WTC11 (cell line): Measurements from ENCODE around the gene COPS9. TPM values are rescaled to one million over a fixed set of nuclear protein-coding genes. Genes with fewer than 3 reads are reported as not detected.

Source experiments
- ATAC-seq: fragments of 200-7000 bp; cut with Tn5 transposase; 2 replicates; pipeline ENCODE4 v1.10.0; 2021; ENCODE audit warnings: mild to moderate bottlenecking, moderate library complexity
- CTCF ChIA-PET: fragments of 300-600 bp; sonication (Branson Sonifier 250); formaldehyde crosslinking; loops from one replicate; lab custom pipeline; 2021; ENCODE audit warnings: antibody characterized with exemption; lab: Charles Lee
- POLR2A ChIA-PET: fragments of 350-600 bp; sonication (Branson Sonifier 250); formaldehyde crosslinking; loops from one replicate; lab custom pipeline; 2021; ENCODE audit warnings: antibody characterized with exemption; lab: Charles Lee
- DNase-seq: peaks from one replicate; pipeline ENCODE4 v3.0.0; 2021; ENCODE audit warnings: low spot score
- H3K27ac Mint-ChIP-seq: 2 replicates; pipeline ENCODE4 v1.8.0; 2021; ENCODE audit warnings: mixed read lengths
- H3K27me3 Mint-ChIP-seq: 2 replicates; pipeline ENCODE4 v1.8.0; 2021; ENCODE audit warnings: low read depth, mild to moderate bottlenecking, moderate library complexity, mixed read lengths
- H3K36me3 Mint-ChIP-seq: 2 replicates; pipeline ENCODE4 v1.8.0; 2021; ENCODE audit warnings: mixed read lengths
- H3K4me1 Mint-ChIP-seq: 2 replicates; pipeline ENCODE4 v1.8.0; 2022; ENCODE audit warnings: mixed read lengths
- H3K4me3 Mint-ChIP-seq: 2 replicates; pipeline ENCODE4 v1.8.0; 2021; ENCODE audit warnings: mild to moderate bottlenecking, moderate library complexity, mixed read lengths
- H3K9me3 Mint-ChIP-seq: 2 replicates; pipeline ENCODE4 v1.8.0; 2021; ENCODE audit warnings: mixed read lengths
- ELF4 ChIP-seq: sonication (generic); formaldehyde crosslinking; IDR thresholded peaks from 2 replicates; pipeline ENCODE4 v1.8.1; 2022; ENCODE audit warnings: low read depth, mild to moderate bottlenecking, moderate library complexity, missing genetic modification reagents
- EMX1 ChIP-seq: fragments of 250-450 bp; sonication (Bioruptor Pico); IDR thresholded peaks from 2 replicates; pipeline ENCODE4 v1.8.0; 2021; ENCODE audit warnings: mild to moderate bottlenecking
- FOXP1 ChIP-seq: sonication (generic); formaldehyde crosslinking; IDR thresholded peaks from 2 replicates; pipeline ENCODE4 v1.8.0; 2022; ENCODE audit warnings: missing genetic modification reagents, mild to moderate bottlenecking, moderate library complexity, borderline replicate concordance
- HMGA2 ChIP-seq: fragments of 250-450 bp; sonication (Bioruptor Pico); IDR thresholded peaks from 2 replicates; pipeline ENCODE4 v1.4.0; 2021; ENCODE audit warnings: mild to moderate bottlenecking, moderate library complexity
- JAZF1 ChIP-seq: fragments of 250-450 bp; sonication (Bioruptor Pico); IDR thresholded peaks from 2 replicates; pipeline ENCODE4 v1.9.0; 2021; ENCODE audit warnings: moderate library complexity, mild to moderate bottlenecking, inconsistent platforms
- NFYB ChIP-seq: sonication (generic); formaldehyde crosslinking; conservative IDR thresholded peaks from 2 replicates; pipeline ENCODE4 v1.8.0; 2022; ENCODE audit warnings: low read depth, missing genetic modification reagents
- OVOL2 ChIP-seq: fragments of 250-450 bp; sonication (Bioruptor Pico); IDR thresholded peaks from 2 replicates; pipeline ENCODE4 v1.9.0; 2021; ENCODE audit warnings: mild to moderate bottlenecking, borderline replicate concordance
- SMAD4 ChIP-seq: sonication (generic); formaldehyde crosslinking; IDR thresholded peaks from 2 replicates; pipeline ENCODE4 v1.8.0; 2022; ENCODE audit warnings: mild to moderate bottlenecking, missing genetic modification reagents
- SOX15 ChIP-seq: fragments of 250-450 bp; sonication (Bioruptor Pico); IDR thresholded peaks from 2 replicates; pipeline ENCODE4 v1.9.0; 2021; ENCODE audit warnings: mild to moderate bottlenecking
- TCF7 ChIP-seq: sonication (generic); formaldehyde crosslinking; IDR thresholded peaks from 2 replicates; pipeline ENCODE4 v1.8.0; 2022; ENCODE audit warnings: mild to moderate bottlenecking, low read depth, missing genetic modification reagents, moderate library complexity
- USF2 ChIP-seq: sonication (generic); formaldehyde crosslinking; IDR thresholded peaks from 2 replicates; pipeline ENCODE4 v1.8.1; 2023; ENCODE audit warnings: mild to moderate bottlenecking, missing genetic modification reagents, moderate library complexity
- ZBTB43 ChIP-seq: sonication (generic); formaldehyde crosslinking; IDR thresholded peaks from 2 replicates; pipeline ENCODE4 v1.8.1; 2023; ENCODE audit warnings: mild to moderate bottlenecking, missing genetic modification reagents
- ZNF263 ChIP-seq: sonication (generic); formaldehyde crosslinking; IDR thresholded peaks from 2 replicates; pipeline ENCODE4 v1.8.1; 2022; ENCODE audit warnings: low read depth, mild to moderate bottlenecking, moderate library complexity, missing genetic modification reagents
- ZNF281 ChIP-seq: sonication (generic); formaldehyde crosslinking; IDR thresholded peaks from 2 replicates; pipeline ENCODE4 v1.8.0; 2023; ENCODE audit warnings: mild to moderate bottlenecking, missing genetic modification reagents
- total RNA-seq: library from RNA; stranded (reverse); gene quantifications from 3 replicates; pipeline ENCODE4 v1.2.3, GENCODE V29; 2021
- TF ChIP-seq, protein P1 (sequence below): sonication (generic); formaldehyde crosslinking; IDR thresholded peaks from 2 replicates; pipeline ENCODE4 v1.8.1; 2022; ENCODE audit warnings: low read depth, missing genetic modification reagents, borderline replicate concordance
- TF ChIP-seq, protein P2 (sequence below): sonication (generic); formaldehyde crosslinking; IDR thresholded peaks from 2 replicates; pipeline ENCODE4 v1.8.1; 2023; ENCODE audit warnings: mild to moderate bottlenecking, missing genetic modification reagents
- TF ChIP-seq, protein P3 (sequence below): sonication (generic); formaldehyde crosslinking; IDR thresholded peaks from 2 replicates; pipeline ENCODE4 v1.8.0; 2023; ENCODE audit warnings: missing genetic modification reagents
- TF ChIP-seq, protein P4 (sequence below): sonication (generic); formaldehyde crosslinking; IDR thresholded peaks from 2 replicates; pipeline ENCODE4 v1.8.1; 2022; ENCODE audit warnings: mild to moderate bottlenecking, moderate library complexity, missing genetic modification reagents
- TF ChIP-seq, protein P5 (sequence below): sonication (generic); formaldehyde crosslinking; IDR thresholded peaks from 2 replicates; pipeline ENCODE4 v1.8.1; 2023; ENCODE audit warnings: mild to moderate bottlenecking, moderate library complexity, missing genetic modification reagents

Gene COPS9
- total RNA-seq, 1 experiment from 2014 or later = 142 TPM

DNA sequence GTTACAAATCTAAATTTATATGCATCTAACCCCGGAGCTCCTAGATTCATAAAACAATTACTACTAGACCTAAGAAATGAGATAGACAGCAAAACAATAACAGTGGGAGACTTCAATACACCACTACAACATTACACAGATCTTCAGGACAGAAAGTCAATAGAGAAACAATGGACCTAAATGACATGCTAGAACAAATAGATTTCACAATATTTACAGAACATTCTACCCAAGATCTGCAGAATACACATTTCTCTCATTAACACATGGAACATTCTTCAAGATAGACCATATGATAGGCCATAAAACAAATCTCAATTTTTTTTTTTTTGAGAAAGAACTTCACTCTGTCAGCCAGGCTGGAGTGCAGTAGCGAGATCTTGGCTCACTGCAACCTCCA lies 37.8 kb downstream of the COPS9 start:
- H3K27ac Mint-ChIP-seq = no peak overlapping the region
- DNase-seq (no peak), ATAC-seq (no peak)
- H3K27me3 Mint-ChIP-seq = peaks cover 46% of the 10 kb centered on the region
- H3K4me3 Mint-ChIP-seq = no peak overlapping the region
- no peaks in the 10 kb centered on the region for H3K36me3 Mint-ChIP-seq
- ChIA-PET CTCF (no interaction called here), POLR2A (no interaction called here)
- peaks cover 8% of the 10 kb centered on the region; the same call in 1 of the 2 replicates for H3K9me3 Mint-ChIP-seq
- no peak for TF ChIP-seq ELF4 (CRISPR knock-in tag)
- no peak for TF ChIP-seq SMAD4 (CRISPR knock-in tag)
- no peak for TF ChIP-seq TCF7 (CRISPR knock-in tag)
- no peak for TF ChIP-seq ZNF281
- no peak for TF ChIP-seq USF2
- TF ChIP-seq EMX1 (CRISPR knock-in tag) = no peak
- no peak for TF ChIP-seq ZNF263 (CRISPR knock-in tag)
- TF ChIP-seq SOX15 (CRISPR knock-in tag) = no peak
- TF ChIP-seq ZBTB43 (CRISPR knock-in tag) = no peak
- peaks cover 7% of the 10 kb centered on the region for H3K4me1 Mint-ChIP-seq

DNA sequence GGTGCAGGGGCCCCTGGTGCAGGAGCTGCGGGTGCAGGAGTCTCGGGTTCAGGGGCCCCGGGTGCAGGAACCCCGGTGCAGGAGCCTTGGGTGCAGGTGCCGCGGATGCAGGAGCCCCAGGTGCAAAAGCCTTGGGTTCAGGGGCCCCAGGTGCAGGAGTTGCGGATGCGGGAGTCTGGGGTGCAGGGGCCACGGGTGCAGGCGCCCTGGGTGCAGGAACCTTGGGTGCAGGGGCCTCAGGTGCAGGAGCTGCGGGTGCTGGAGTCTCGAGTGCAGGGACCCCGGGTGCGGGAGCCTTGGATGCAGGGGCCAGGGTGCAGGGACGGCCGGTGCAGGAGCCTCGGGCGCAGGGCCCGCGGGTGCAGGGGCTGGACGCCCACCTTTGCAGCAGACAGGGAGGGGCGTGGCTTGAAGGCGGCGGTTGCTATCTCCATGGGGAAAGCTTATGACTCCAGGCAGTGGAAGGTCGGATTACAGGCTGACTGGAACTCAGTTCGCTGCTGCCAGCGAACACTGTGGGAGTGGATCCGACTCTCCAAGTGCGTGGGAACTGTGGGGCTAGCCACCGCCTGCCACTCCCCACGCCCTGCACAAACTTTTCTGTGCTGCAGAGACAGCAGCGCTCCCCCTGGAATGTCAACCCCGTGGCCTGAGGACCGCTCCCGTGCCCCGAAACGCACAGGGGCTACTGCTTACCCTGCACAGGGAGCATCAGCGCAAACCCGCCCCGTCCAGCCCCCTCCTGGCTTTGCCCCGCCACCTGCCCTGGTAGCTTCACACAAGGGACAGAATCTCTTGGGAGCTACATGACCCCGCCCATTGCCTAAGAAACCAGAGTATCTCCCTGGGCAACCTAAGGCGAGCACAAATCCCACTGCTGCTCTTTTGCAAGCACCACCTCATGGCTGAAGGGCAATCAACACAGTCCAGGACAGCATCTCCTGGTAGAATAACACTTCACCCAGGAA lies 40.3 kb downstream of the COPS9 start:
- Mint-ChIP-seq H3K27me3 (peaks cover 46% of the 10 kb centered on the region), H3K4me1 (peaks cover 11% of the 10 kb centered on the region)
- TF ChIP-seq, protein P1, sequence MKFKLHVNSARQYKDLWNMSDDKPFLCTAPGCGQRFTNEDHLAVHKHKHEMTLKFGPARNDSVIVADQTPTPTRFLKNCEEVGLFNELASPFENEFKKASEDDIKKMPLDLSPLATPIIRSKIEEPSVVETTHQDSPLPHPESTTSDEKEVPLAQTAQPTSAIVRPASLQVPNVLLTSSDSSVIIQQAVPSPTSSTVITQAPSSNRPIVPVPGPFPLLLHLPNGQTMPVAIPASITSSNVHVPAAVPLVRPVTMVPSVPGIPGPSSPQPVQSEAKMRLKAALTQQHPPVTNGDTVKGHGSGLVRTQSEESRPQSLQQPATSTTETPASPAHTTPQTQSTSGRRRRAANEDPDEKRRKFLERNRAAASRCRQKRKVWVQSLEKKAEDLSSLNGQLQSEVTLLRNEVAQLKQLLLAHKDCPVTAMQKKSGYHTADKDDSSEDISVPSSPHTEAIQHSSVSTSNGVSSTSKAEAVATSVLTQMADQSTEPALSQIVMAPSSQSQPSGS (CRISPR knock-in tag) = no peak
- TF ChIP-seq, protein P2, sequence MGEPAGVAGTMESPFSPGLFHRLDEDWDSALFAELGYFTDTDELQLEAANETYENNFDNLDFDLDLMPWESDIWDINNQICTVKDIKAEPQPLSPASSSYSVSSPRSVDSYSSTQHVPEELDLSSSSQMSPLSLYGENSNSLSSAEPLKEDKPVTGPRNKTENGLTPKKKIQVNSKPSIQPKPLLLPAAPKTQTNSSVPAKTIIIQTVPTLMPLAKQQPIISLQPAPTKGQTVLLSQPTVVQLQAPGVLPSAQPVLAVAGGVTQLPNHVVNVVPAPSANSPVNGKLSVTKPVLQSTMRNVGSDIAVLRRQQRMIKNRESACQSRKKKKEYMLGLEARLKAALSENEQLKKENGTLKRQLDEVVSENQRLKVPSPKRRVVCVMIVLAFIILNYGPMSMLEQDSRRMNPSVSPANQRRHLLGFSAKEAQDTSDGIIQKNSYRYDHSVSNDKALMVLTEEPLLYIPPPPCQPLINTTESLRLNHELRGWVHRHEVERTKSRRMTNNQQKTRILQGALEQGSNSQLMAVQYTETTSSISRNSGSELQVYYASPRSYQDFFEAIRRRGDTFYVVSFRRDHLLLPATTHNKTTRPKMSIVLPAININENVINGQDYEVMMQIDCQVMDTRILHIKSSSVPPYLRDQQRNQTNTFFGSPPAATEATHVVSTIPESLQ (CRISPR knock-in tag) = no peak
- TF ChIP-seq OVOL2 (CRISPR knock-in tag) = no peak
- no peak for TF ChIP-seq HMGA2 (CRISPR knock-in tag)
- TF ChIP-seq, protein P3, sequence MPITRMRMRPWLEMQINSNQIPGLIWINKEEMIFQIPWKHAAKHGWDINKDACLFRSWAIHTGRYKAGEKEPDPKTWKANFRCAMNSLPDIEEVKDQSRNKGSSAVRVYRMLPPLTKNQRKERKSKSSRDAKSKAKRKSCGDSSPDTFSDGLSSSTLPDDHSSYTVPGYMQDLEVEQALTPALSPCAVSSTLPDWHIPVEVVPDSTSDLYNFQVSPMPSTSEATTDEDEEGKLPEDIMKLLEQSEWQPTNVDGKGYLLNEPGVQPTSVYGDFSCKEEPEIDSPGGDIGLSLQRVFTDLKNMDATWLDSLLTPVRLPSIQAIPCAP (CRISPR knock-in tag) = no peak
- no peak for TF ChIP-seq SMAD4 (CRISPR knock-in tag)
- TF ChIP-seq FOXP1 (CRISPR knock-in tag) = no peak
- no peak for TF ChIP-seq JAZF1 (CRISPR knock-in tag)
- TF ChIP-seq, protein P4, sequence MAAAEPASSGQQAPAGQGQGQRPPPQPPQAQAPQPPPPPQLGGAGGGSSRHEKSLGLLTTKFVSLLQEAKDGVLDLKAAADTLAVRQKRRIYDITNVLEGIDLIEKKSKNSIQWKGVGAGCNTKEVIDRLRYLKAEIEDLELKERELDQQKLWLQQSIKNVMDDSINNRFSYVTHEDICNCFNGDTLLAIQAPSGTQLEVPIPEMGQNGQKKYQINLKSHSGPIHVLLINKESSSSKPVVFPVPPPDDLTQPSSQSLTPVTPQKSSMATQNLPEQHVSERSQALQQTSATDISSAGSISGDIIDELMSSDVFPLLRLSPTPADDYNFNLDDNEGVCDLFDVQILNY (CRISPR knock-in tag) = 0 out of 2 replicates have a peak, but pooled peaks have one; percentile 31
- TF ChIP-seq NFYB (CRISPR knock-in tag) = no peak
- TF ChIP-seq, protein P5, sequence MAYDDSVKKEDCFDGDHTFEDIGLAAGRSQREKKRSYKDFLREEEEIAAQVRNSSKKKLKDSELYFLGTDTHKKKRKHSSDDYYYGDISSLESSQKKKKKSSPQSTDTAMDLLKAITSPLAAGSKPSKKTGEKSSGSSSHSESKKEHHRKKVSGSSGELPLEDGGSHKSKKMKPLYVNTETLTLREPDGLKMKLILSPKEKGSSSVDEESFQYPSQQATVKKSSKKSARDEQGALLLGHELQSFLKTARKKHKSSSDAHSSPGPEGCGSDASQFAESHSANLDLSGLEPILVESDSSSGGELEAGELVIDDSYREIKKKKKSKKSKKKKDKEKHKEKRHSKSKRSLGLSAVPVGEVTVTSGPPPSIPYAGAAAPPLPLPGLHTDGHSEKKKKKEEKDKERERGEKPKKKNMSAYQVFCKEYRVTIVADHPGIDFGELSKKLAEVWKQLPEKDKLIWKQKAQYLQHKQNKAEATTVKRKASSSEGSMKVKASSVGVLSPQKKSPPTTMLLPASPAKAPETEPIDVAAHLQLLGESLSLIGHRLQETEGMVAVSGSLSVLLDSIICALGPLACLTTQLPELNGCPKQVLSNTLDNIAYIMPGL (CRISPR knock-in tag) = 0 out of 2 replicates have a peak, but pooled peaks have one; percentile 43

More for the DNA sequence above, 40.3 kb downstream of the COPS9 start:
- Mint-ChIP-seq H3K9me3 (peaks cover 18% of the 10 kb centered on the region), H3K4me3 (peak overlapping the region; percentile 81), H3K27ac (no peak overlapping the region), H3K36me3 (no peaks in the 10 kb centered on the region)
- DNase-seq (peak; percentile 63), ATAC-seq (peak; percentile 93)
- CTCF ChIA-PET = interaction anchor here (0.7 to 2.3 kb wide), 9 partner anchors 29 to 272 kb away, joined by 3 to 14 read pairs (median 4); no protein-coding TSS in a partner anchor
- POLR2A ChIA-PET = no interaction called here
